HL-60 (cell line): Measurements from ENCODE around the gene TMA16.

ENCODE experiments used
- CTCF ChIP-seq: IDR thresholded peaks from one replicate; pipeline ENCODE4 v1.5.1; 2011; ENCODE audit warnings: low read length, control low read depth, inconsistent platforms; ENCODE audit not compliant: insufficient read depth
- GABPA ChIP-seq: IDR thresholded peaks from 2 replicates; pipeline ENCODE4 v1.6.1; 2012; ENCODE audit warnings: low read depth
- POLR2AphosphoS5 ChIP-seq: IDR thresholded peaks from 2 replicates; pipeline ENCODE4 v1.6.1; 2012; ENCODE audit warnings: low read depth
- REST ChIP-seq: IDR thresholded peaks from 2 replicates; pipeline ENCODE4 v1.6.1; 2012; ENCODE audit warnings: low read depth; ENCODE audit not compliant: insufficient replicate concordance

GRCh38 chr4:163566257-163566796 is 71.8 kb downstream of the TMA16 start:
- TF ChIP-seq CTCF = no peak
- TF ChIP-seq REST = no peak
- no peak for TF ChIP-seq GABPA
- TF ChIP-seq POLR2AphosphoS5 = no peak
